Prostate gland (tissue), 2 donors: ENCODE data around the gene GRK1. TPM values are rescaled to one million over a fixed set of nuclear protein-coding genes. Genes with fewer than 3 reads are reported as not detected.

ENCODE experiments used
- DNase-seq: peaks from one replicate; pipeline ENCODE4 v3.0.0-alpha.2; 2019; ENCODE audit warnings: low spot score
- H3K27ac ChIP-seq, 2 donors: fragments of 200-600 bp; sonication (generic); 2 replicates each; pipeline ENCODE4 v1.5.1; 2017 to 2019
- H3K27me3 ChIP-seq: fragments of 200-600 bp; sonication (generic); replicated peaks from 2 replicates; pipeline ENCODE4 v1.5.1; 2019; ENCODE audit not compliant: insufficient read depth
- H3K36me3 ChIP-seq, 2 donors: fragments of 200-600 bp; sonication (generic); 1 replicate in 1 of 2; 2 replicates in 1 of 2; pipeline versions ENCODE4 v1.5.1 to v1.8.1; 2017 to 2019
- H3K4me1 ChIP-seq: fragments of 200-600 bp; sonication (generic); replicated peaks from 2 replicates; pipeline ENCODE4 v1.5.1; 2019
- H3K4me3 ChIP-seq, 2 donors: fragments of 200-600 bp; sonication (generic); 2 replicates each; pipeline ENCODE4 v1.5.1; 2017 to 2019
- H3K9me3 ChIP-seq: fragments of 200-600 bp; sonication (generic); 2 replicates; pipeline ENCODE4 v1.5.1; 2017
- CTCF ChIP-seq, 4 experiments: fragments of 200-600 bp in 2 of 4; fragments of 450-650 bp in 2 of 4; sonication (generic) in 2 of 4; IDR thresholded peaks; 1 replicate in 3 of 4; 2 replicates in 1 of 4; pipeline ENCODE4 v1.5.1; 2016 to 2019; ENCODE audit warnings: antibody characterized with exemption in 4 of 4, mild to moderate bottlenecking in 2 of 4, moderate library complexity in 2 of 4
- POLR2A ChIP-seq: fragments of 450-650 bp; IDR thresholded peaks from one replicate; pipeline ENCODE4 v1.6.1; 2016; ENCODE audit warnings: antibody characterized with exemption, mild to moderate bottlenecking
- POLR2AphosphoS5 ChIP-seq: sonication (generic); formaldehyde crosslinking; IDR thresholded peaks from one replicate; pipeline ENCODE4 v1.6.1; 2017; ENCODE audit warnings: antibody characterized with exemption
- WGBS: methylation state at CpG from one replicate; pipeline ENCODE4 v1.1.5; 2018; 5-methylcytosine and 5-hydroxymethylcytosine counted together
- intact Hi-C: fragments of 100-400 bp; cut with DNase I; formaldehyde crosslinking; loops from one replicate; pipeline ENCODE4 v1.14.2; 2022
- total RNA-seq, 2 donors: library from RNA; depleted of rRNA; stranded (reverse); fragments of >200 nt; gene quantifications; one replicate each; pipeline ENCODE4 v1.1.0, GENCODE V29; 2016

Gene GRK1
- total RNA-seq, 2 donors from 2014 or later = 0.23 TPM; not detected in 1

GRCh38 chr13:113748862-113749451 lies 81.9 kb downstream of the GRK1 start:
- intact Hi-C loops = no loop called here
- H3K27ac ChIP-seq = no peak overlapping the region
- no peak overlapping the region for H3K4me3 ChIP-seq
- no peak for DNase-seq
- no peaks in the 10 kb centered on the region for H3K4me1 ChIP-seq
- no peaks in the 10 kb centered on the region for H3K9me3 ChIP-seq
- H3K36me3 ChIP-seq = no peaks in the 10 kb centered on the region
- TF ChIP-seq CTCF (IDR thresholded peaks at IDR 0.05) (no peak), POLR2A (no peak), POLR2AphosphoS5 (no peak)
- 93% methylated on average over 21 of the region's 22 CpGs for WGBS
- H3K27me3 ChIP-seq = no peaks in the 10 kb centered on the region

GRCh38 chr13:113749507-113749906 lies 82.5 kb downstream of the GRK1 start:
- intact Hi-C loops = no loop called here
- no peak for DNase-seq
- no peaks in the 10 kb centered on the region for H3K4me1 ChIP-seq
- no peak for TF ChIP-seq POLR2AphosphoS5
- no peak for TF ChIP-seq CTCF (IDR thresholded peaks at IDR 0.05)
- no peak for TF ChIP-seq POLR2A
- H3K36me3 ChIP-seq = no peaks in the 10 kb centered on the region
- H3K27ac ChIP-seq = no peak overlapping the region
- H3K27me3 ChIP-seq = no peaks in the 10 kb centered on the region
- H3K9me3 ChIP-seq = no peaks in the 10 kb centered on the region
- 87% methylated on average over 12 of the region's 13 CpGs for WGBS
- no peak overlapping the region for H3K4me3 ChIP-seq

GRCh38 chr13:113749967-113750366 lies 82.9 kb downstream of the GRK1 start:
- no peak for DNase-seq
- intact Hi-C loops = no loop called here

GRCh38 chr13:113750554-113751399 lies 83.8 kb downstream of the GRK1 start:
- intact Hi-C loops = no loop called here
- Histone ChIP-seq H3K36me3 (no peaks in the 10 kb centered on the region), H3K27ac (no peak overlapping the region), H3K27me3 (no peaks in the 10 kb centered on the region), H3K4me1 (no peaks in the 10 kb centered on the region), H3K9me3 (no peaks in the 10 kb centered on the region), H3K4me3 (no peak overlapping the region)
- no peak for DNase-seq
- TF ChIP-seq CTCF (IDR thresholded peaks at IDR 0.05) (no peak), POLR2AphosphoS5 (no peak), POLR2A (no peak)
- WGBS = 91% methylated on average over 23 of the region's 23 CpGs

More at GRCh38 chr13:113749967-113750366, 82.9 kb downstream of the GRK1 start:
- H3K27me3 ChIP-seq = no peaks in the 10 kb centered on the region
- no peak for TF ChIP-seq CTCF (IDR thresholded peaks at IDR 0.05)
- no peak for TF ChIP-seq POLR2AphosphoS5
- no peak for TF ChIP-seq POLR2A
- 87% methylated on average over 11 of the region's 11 CpGs for WGBS
- H3K9me3 ChIP-seq = no peaks in the 10 kb centered on the region
- H3K27ac ChIP-seq = no peak overlapping the region
- H3K4me1 ChIP-seq = no peaks in the 10 kb centered on the region
- no peak overlapping the region for H3K4me3 ChIP-seq
- no peaks in the 10 kb centered on the region for H3K36me3 ChIP-seq
